IPS-NIHi7 (cell line): ENCODE data around the gene POLG2.
A peak's percentile ranks its signal among the peaks of the same experiment; 100 is the strongest.
"Not testable (repeated sequence)": the region's sequence is repeated elsewhere in the genome, so short reads cannot be mapped to it uniquely, and the experiment has no call there.

Experiments used
- DNase-seq: peaks from one replicate; pipeline ENCODE4 v3.0.0; 2012; ENCODE audit warnings: mixed read lengths; ENCODE audit errors: extremely low spot score

Gene POLG2

DNA sequence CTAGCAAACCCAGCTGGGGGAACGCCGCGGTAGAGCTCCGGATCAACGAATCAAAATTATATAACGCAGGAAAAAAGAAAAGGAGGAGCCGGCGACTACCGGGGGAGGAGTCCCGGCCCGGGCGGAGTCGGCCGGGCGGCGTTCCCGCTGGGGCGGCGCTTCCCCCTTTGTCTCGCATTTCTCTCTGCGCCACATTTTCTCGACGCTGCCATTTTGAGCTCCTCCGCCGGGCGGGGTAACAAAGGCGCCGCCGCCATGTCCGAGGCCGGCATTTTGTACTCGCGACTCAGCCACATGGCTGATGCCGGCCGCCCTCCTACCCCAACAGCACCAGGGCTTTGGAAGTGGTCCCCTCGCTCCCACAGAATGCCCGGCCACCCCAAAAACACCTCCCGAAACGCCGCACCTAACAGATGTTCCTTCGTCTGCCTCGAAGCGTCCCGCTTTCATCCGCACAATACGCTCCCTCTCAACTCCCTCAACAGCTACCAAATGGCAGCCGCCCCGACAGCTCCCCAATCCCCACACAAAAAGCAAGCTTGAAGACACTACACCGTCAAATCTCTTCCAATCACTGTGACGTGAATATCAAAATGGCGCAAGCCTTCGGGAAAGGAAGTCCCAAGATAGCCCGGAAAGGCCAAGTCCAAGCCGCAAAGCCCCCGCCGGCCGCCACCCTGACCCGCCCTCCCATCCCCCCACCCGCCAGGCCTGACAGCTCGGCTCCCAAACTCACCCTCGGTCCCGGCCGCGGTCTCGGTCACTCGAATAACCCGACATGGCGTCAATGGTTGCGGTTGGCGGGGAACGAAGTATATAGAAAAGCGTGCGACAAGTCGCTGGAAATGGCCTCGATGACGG, 8.7 kb upstream of the POLG2 start:
- DNase-seq = peak; percentile 63

DNA sequence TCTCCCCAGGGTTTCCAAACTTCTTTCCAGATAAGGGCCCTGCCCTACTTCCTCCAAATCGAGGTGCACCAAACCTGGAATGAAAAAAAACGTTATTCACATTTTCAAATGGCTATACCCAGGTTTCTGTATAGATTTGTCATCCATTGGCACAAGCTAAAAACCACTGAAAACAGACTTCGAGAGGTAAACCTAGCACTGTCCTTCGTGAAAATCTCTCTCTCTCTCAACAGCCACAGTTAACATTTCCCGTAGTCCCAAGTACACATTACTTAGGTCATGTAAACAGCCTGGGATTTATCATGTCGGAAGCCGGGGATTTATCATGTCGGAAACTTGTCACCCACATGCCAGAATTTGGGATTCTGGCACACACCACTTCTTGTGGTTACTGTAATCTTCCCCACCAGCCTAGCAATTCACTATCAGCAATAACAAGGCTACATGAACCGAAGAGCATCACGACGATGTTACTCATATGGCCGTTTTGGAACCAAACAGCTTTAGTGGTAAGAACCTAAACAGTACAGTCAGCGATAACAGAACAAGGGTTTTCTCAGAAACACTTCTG, 8.0 kb upstream of the POLG2 start:
- no peak for DNase-seq

DNA sequence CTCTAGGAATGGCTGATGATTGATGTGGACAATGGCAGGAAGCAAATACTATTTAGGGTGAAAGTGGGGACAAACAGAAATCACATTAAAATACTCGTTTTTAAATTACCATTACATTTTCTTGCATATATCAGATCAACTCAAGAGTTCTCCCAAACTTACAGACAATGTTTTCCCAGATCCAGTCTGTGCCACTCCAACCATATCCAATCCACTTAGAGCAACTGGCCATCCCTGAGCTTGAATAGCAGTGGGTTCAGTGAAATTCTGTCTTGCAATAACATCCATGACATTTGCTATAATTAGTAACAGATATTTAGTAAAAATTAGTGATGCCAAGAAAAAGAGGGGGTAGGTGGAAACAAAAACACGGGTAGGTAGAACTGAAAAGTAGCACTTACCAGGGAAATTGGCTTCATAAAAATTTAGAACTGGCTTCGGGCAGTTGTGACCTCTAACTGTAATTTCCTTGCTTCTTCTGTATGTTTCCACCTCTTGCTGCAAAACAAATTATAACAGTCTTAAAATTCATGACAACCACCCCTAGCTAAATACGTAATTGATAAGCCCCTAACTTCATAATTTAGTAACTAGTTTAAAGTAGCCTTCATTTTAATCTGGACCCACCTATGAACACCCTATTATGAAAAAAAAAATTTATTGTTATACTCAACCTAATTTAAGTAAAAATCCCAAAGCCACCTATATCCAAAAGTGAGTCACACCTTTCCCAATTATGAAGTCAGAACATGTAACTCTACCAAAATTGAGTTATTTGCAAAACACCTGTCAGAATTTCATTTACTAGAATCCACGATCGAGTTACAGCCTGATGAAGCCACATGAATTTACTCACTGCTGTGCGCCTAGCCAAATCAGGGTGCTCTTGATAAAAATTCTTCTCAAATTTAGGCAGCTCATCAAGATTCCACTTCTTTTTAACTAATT, 7.2 kb upstream of the POLG2 start:
- DNase-seq = no peak

DNA sequence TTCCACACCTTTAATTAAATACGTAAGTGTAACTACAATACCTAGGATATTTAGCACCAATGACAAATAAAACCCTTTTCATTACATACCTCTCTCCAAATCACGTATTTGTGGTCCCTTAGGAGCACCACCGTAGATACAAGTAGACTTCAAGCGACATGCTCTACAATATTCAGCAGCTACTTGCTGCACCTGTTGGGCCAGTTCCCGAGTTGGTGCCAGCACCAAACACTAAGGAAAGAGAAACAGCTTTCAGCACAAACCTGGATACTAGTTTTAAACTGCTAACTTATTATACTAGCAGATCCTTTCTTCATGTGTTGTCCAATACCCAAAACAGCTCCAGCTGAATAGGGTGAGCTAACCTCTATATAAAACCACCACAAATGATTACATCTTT, 6.5 kb upstream of the POLG2 start:
- no peak for DNase-seq

DNA sequence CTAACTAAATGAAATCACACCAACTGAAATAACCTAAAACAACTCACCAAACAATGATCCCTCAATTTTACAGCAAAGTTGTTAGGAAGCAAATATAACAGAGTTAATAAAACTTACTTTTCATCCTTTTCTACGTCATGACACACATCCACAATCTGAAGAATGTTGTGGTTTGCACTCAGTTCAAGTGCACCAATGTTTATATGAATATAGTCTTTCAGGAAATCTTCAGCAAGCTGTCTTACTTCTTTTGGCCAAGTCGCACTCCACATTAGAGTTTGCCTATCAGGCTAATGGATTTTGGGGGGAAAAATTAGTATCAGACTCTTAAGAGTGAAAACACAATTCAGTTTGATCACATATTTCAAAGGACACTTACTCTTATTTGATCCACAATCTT, 6.0 kb upstream of the POLG2 start:
- no peak for DNase-seq

DNA sequence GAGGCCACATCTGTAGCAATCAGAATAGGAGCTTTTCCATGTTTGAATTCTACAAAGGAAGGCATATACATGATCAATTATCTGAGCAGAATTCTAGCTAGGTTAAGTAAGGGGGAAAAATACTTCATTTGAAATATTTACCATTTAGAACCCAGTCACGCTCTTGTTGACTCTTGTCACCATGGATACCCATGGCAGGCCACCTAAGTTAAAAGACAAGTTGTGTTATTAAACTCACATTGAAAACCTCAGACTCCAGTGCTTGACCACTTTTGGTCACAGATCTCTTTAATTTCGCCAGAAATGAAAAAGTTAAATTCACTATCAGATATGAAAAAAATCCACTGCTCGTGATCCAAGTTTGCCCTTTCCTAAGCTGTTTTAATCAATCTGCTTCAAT, 5.2 kb upstream of the POLG2 start:
- DNase-seq = no peak

DNA sequence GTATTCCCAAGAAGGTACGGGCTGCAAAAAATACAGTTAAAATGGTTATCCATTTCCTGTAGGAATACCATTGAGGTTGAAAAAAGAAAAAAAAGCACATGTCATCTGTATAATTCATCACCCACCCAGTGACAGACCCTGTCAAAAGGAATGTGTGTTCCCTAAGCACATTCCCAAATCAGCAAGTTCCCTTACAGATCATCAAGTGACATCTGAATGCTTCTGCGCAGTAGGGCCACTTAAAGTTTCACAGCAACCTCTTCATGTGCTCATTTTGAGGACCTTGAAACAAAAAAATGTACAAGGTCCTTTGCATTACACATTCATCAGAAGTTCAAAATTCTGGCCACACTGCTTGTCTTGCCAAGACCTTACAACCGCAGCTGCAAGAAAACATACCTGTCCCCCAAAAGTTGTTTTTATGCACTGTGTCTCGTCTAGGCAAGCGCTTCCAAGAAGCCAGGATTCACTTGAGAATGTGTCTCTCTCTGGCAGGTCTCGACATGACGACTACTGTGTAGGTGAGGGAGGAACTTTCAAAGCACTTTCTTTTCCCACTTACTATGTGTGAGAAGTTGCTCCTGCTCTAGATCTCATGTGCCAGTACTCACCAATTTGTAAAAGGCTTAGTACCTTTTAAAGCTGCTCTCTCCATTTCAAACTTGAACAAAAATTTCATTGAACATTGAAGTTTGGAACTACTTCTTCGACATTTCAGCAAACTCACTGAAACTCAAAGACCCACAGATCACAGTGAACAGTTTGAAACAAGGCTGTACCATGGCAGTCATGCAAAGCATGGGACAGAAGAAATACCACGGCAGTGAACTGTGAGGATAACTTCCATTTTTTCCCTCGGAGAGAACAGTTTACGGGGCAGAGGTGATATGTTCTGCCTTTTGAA, 4.3 kb upstream of the POLG2 start:
- DNase-seq = no peak

DNA sequence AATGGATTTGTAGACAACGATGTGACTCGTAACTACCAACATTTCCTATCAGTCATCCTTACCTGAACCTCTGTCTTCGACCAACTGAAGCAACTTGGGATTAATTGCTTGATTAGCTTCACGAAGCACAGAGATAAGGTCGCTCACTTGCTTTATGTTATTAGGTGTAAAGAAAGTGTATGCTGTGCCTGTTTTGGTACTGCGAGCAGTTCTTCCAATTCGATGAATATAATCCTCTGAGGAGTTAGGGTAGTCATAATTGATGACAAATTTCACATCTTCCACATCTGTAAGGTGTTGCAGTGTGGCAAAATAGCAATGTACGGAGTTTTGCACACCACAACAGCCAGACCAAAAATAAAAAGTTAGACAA, 3.6 kb upstream of the POLG2 start:
- no peak for DNase-seq

DNA sequence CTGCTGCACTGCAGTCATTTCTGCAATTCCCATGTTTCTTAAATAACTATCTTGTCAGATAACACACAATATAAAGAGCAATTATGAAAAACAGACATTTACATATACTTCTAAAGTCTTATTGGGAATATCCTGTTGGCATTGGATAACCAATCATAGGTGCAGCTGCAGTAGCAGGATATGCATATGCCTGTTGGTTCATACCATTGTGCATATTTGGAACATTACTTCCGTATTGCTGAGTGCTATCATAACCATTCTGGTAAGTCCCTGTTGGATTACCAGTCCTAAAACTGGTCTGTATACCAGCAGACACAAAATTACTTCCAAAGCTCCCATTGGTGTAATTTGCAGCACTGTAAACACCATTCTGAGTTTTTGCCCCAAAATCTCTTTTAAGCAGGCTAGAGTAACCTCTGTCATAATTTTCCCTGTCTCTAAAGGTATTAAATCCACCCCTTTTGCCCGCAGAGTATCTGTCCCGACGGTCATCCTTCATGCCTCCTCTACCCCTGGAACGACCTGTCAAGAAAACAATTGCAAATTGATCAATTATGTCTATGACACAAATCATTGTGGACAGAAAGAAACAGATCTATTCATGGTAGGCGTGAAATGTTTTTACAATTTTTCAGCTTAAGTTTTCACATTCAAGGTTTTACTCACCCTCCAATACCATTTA, 3.1 kb upstream of the POLG2 start:
- no peak for DNase-seq

DNA sequence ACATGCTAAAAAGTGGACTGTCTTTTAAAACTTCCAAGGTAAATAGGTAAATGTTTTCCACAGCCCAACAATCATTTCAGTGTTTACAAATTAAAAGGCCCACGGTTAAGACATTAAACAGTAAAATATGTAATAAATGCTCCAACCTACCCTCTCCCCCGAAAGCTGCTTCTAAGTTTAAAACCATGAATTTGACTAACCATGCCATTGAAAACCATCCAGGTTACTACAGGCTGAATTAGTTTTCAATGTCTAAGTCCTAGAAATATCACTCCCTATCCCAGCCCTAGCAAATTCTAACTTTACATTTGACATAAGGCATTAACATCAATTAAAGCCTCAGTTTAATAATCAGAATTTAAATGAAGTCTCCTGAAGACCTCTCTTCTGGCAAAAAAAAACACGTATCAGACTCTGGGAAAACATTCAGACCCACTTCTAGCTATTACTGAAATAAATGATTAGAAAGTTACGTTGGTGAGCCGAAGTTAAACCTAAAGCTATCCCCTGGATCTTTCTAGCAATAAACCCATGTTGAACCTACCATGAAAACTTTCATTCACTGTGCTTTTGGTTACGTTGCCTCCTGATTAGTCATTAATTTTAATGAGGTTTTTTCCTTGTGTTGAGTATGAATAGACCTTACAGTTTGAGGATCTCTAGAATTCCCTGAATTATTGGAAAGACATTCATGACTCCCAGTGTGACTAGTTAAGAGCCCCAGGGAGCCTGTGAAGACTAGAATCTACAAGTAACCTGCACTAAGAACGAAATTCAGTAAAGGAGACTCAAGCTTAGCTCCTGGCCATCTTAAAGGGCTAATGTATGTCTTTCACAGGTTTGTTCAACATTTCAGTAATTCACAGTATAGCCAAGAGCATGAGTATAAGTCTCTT, 1.7 kb upstream of the POLG2 start:
- no peak for DNase-seq

DNA sequence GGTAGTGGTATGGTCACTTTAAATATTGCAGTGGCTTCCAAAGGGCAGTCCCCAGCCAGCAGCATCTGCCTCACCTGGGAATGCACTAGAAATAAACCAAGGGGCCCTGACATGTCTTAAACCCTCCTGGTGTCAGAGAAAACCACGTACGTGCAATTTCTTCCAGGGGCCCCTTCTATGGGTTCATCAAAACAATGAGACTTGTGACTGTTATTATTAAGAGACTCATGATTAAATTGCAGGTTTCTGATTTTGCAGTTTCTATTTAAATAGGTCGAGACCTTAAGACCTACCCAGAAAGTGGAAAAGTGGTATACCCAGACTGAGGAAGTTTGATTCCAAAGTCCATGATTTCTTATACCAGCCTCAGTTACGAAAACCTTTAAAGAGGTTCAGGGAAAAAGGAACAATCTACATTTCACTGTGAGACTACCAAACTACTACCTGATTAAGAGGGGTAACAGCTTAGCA, 746 bp upstream of the POLG2 start:
- DNase-seq = no peak

DNA sequence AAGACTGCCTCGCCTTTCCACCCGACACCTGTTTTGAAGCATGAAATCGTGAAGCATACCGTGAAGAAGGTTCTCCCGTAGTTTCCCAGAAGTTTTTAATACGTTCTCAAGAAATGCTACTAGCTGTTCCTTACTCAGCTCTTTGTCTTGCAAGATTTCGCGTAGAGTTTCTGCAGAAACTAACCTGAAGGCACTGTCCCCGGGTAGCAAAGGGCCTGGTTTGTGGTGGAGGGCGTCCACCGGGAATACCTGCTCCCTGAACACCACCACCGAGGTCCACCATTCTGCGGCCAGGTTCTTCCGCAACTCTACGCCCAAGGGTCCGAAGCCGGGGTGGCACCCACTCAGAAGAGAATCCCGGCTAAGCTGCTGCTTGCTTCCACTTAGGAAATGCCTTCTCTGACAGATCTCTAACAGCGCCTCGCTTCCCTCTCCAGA, 487 bp downstream of the POLG2 start:
- DNase-seq = no peak

DNA sequence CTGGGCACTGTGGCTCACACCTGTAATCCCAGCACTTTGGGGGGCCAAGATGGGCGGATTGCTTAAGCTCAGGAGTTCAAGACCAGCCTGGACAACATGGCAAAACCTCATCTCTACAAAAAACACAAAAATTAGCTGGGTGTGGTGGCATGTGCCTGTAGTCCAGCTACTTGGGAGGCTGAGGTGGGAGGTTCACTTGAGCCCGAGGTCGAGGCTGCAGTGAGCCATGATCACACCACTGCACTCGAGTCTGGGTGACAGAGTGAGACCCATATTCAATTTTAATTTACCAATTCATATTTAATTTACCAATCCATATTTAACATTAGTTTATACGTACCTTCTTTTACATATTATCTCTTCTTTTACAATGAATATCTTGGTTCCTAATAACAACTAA, 1.6 kb downstream of the POLG2 start:
- not testable (repeated sequence) for DNase-seq

DNA sequence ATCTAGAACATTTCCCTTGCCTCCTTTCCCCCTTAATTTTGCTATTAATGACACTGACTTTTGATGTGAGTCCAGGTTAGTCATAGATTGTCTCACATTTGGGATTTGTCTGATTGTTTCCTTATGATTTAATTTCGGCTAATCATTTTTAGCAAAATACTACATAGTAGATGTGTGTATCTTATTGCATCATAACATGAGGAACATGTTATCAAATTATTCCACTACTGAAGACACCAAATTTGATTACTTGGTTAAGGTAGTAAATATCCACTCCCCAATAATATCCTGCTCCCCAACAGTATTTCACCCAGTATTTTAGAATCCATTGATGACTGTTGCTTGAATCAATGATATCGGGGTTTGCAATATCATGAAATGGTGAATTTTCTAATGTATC, 2.7 kb downstream of the POLG2 start:
- no peak for DNase-seq

DNA sequence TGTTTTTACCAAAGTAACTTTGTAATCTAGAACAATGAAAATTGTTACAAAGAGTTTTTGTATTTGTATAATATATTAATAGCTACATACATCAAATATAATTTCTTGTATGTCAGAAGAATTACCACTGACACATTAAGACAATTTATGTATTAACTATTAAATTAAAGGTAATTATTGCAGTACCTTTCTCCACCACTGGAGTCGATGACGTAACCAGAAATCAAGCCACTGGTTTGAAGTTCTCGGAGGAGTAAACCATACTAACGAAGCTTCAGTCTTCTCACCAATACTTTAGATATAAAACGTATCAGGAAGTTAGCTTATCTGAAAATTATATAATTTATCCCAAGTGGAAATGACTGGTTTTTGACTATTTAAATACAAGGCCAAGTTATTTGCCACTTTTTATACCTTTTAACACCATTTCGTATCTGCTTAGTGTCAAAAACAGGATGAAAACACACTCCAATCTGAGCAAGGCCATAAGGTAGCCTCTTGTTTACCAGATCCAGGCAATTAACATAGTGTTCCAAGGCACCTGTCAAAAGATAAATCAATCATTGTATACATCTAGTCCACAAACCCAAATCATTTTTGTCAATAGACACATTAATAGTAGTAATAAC, 4.3 kb downstream of the POLG2 start:
- no peak for DNase-seq

DNA sequence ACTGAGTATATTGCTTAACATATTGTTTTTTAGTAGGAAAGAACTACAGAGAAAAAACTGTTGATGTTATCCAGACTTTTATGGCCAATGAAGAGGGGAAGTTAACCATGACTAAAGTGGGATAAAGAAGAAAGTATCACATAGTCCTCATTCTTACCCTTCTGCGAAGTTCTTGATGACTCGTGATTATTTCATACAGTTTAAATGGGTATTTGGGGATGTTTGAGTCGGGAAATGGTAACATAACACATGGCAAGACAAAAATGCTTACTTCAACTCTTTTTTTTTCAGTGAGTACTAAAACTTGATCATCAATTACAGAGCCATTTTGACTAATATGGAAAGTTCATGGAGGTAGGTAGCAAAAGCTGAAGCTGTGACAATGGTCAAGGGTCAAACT, 4.9 kb downstream of the POLG2 start:
- no peak for DNase-seq

DNA sequence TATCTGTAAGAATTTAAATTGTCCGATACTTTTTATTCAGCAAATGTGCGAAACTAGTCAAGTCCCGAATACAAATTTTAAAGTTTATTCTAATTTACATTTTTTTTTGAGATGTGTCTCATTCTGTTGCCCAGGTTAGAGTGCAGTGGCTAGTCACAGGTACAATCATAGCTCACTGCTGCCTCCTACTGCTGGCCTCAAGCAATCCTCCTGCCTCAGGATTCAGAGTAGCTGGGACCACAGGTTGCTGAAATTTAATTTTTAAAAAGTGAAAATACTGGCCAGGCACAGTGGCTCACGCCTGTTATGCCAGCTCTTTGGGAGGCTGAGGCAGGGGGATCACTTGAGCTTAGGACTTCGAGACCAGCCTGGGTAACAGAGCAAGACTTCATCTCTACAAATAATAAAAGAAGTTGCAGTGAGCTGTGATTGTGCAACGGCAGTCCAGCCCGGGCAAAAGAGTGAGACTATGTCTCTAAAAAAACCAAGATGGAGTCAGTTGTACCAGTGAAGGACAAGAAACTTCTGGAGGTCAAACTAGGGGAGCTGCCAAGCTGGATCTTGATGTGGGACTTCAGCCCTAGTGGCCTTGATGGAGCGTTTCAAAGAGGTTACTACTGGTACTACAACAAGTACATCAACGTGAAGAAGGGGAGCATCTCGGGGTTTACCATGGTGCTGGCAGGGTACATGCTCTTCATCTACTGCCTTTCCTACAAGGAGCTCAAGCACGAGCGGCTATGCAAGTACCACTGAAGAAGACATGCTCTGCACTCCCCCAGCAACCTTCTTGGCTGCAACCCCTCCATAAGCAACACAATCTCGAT, 5.6 kb downstream of the POLG2 start:
- DNase-seq = no peak

DNA sequence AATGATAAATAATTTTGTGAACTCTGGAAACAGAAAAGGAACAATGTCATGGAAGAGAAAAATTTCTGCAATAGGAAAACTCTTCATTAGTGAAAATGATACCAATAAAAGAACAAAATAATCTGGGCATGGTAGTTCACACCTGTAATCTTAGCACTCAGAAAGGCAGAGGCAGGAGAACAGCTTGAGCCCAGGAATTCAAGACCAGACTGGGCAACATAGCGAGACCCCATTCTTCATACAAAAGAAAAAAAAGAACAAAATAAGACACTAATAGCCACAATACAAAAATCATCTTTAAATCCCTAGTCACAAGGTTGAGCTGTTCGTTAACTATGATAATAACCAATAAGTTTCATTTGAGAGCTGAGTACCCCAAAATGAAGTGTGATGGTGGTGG, 8.6 kb downstream of the POLG2 start:
- no peak for DNase-seq
